ENCODE measurements around the gene AK8.

GRCh38 chr9:132749306-132749705 lies 128.8 kb downstream of the AK8 start:
- TF ChIP-seq CTCF (IDR thresholded peaks at IDR 0.05) (no peak), EP300 (IDR thresholded peaks at IDR 0.05) (no peak)

Measured in stomach (tissue), 4 donors.